Muscle of leg (tissue), 11 donors: ENCODE measurements around the gene UNK. TPM values are rescaled to one million over a fixed set of nuclear protein-coding genes. Genes with fewer than 3 reads are reported as not detected.

Source experiments
- DNase-seq: peaks from one replicate; pipeline ENCODE4 v3.0.0; 2013
- H3K27ac ChIP-seq: one replicate; pipeline ENCODE4 v1.5.1; 2013; ENCODE audit warnings: mild to moderate bottlenecking, low read length, control low read depth
- H3K27me3 ChIP-seq: one replicate; pipeline ENCODE4 v1.6.1; 2013; ENCODE audit warnings: low read length; ENCODE audit not compliant: control insufficient read depth, insufficient read depth
- H3K36me3 ChIP-seq: one replicate; pipeline ENCODE4 v1.6.1; 2013; ENCODE audit warnings: low read length; ENCODE audit not compliant: control insufficient read depth, insufficient read depth
- H3K4me1 ChIP-seq: one replicate; pipeline ENCODE4 v1.6.1; 2013; ENCODE audit warnings: low read length; ENCODE audit not compliant: control insufficient read depth, insufficient read depth
- H3K4me3 ChIP-seq: one replicate; pipeline ENCODE4 v1.5.1; 2013; ENCODE audit warnings: low read length, control low read depth
- H3K9me3 ChIP-seq: replicated peaks from 2 replicates; pipeline ENCODE4 v1.6.1; 2013; ENCODE audit warnings: low read depth, low read length; ENCODE audit not compliant: control insufficient read depth
- WGBS: methylation state at CpG from one replicate; pipeline ENCODE4 v1.1.5; 2013; ENCODE audit warnings: missing lambda C conversion rate; ENCODE audit not compliant: insufficient coverage; 5-methylcytosine and 5-hydroxymethylcytosine counted together
- polyA plus RNA-seq, 8 donors: library from polyadenylated mRNA; unstranded; fragments of 120-200 nt; gene quantifications; one replicate each; pipeline versions ENCODE4 v1.2.1 to v1.2.3, GENCODE V29; 2013; ENCODE audit warnings: inconsistent platforms in 1 of 8, low replicate concordance in 1 of 8; ENCODE audit not compliant: insufficient read length in 8 of 8, insufficient read depth in 1 of 8
- total RNA-seq: library from RNA; stranded (reverse); fragments of 120-200 nt; gene quantifications from one replicate; pipeline ENCODE4 v1.2.4, GENCODE V29; 2013

UNK gene
- total and polyA plus RNA-seq, 9 donors, result 18.6 to 33.8 (median 29.0) TPM

GRCh38 chr17:75779987-75780889 lies 4.4 kb upstream of the UNK start:
- Histone ChIP-seq H3K27ac (peak overlapping the region; percentile 77), H3K4me1 (peaks cover 25% of the 10 kb centered on the region), H3K27me3 (no peaks in the 10 kb centered on the region), H3K4me3 (no peak overlapping the region), H3K36me3 (peaks cover 27% of the 10 kb centered on the region), H3K9me3 (no peaks in the 10 kb centered on the region)
- no peak for DNase-seq
- 0% methylated on average over 1 of the region's 5 CpGs for WGBS

DNA sequence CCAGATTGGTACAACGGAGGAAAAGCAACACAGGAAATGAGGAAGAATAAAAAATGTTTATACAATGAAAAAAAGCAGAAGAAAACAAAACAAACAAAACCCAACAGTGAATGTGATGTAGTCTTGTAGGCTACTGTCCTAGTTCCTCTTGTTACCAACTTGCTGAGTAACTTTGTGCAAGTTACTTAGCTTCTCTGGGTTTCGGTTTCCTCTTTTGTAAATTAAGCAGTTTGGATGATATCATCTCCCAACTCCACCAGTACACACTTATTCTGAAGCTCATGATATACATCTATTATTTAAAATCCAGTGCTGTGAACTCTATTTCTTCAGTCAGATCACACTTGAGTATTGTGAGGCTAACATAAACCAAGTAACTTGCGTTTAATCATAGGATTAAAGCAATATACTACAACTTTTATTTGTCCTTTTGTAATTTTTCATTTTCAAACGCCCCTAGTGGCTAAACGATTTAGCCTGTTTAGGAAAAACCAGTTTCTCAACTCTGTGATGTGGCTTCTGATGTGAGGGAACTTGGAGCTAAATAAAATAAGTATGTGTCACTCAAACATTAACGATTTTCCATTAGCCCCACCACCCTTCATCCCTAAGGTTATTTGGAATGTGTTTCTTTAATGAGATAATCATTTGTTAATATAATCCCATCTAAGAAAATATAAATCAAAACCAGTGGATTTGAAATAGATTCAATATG lies 1.4 kb upstream of the UNK start:
- no peaks in the 10 kb centered on the region for H3K9me3 ChIP-seq
- H3K27me3 ChIP-seq, result no peaks in the 10 kb centered on the region
- WGBS, result no CpG with 5 or more reads among the region's 6 CpGs
- H3K27ac ChIP-seq, result peak overlapping the region; percentile 98
- H3K36me3 ChIP-seq, result peaks cover 12% of the 10 kb centered on the region
- no peak overlapping the region for H3K4me3 ChIP-seq
- DNase-seq, result peak; percentile 83
- peaks cover 25% of the 10 kb centered on the region for H3K4me1 ChIP-seq

DNA sequence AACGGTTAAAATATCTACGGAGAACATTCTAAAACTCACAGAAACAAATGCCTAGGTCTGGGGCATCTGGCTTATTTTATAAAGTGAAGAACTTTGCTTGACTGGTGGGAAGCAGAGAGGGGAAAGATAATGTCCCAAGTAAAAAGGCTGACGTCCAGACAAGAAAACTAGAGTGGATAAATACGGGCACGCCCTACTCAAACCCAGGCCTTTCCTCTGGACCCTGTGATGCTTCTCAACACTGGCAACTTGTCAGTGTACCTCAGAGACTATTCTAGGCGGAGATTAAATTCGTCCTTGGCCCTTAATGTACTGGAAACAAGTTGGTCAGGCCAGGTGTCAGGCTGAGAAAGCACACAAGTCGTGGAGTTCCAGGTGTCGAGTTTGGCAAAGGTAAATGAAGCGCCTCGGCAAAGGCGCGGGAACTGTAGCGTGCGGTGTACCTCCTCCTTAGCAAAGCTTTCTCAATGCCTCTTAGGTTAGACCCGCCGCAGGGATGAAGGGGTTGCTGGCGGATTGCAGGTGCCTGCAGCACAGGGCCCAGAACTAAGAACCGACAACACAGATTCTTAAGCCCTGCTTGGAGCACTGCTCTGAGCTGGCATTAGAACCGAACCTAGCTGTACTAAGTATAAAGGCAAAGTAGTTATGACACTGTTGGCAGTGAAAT lies 668 bp upstream of the UNK start:
- no peaks in the 10 kb centered on the region for H3K27me3 ChIP-seq
- peak overlapping the region; percentile 63 for H3K4me3 ChIP-seq
- peaks cover 5% of the 10 kb centered on the region for H3K36me3 ChIP-seq
- H3K27ac ChIP-seq, result peak overlapping the region; percentile 98
- 55% methylated on average over 16 of the region's 20 CpGs for WGBS
- peaks cover 25% of the 10 kb centered on the region for H3K4me1 ChIP-seq
- no peaks in the 10 kb centered on the region for H3K9me3 ChIP-seq
- DNase-seq, result peak; percentile 75

DNA sequence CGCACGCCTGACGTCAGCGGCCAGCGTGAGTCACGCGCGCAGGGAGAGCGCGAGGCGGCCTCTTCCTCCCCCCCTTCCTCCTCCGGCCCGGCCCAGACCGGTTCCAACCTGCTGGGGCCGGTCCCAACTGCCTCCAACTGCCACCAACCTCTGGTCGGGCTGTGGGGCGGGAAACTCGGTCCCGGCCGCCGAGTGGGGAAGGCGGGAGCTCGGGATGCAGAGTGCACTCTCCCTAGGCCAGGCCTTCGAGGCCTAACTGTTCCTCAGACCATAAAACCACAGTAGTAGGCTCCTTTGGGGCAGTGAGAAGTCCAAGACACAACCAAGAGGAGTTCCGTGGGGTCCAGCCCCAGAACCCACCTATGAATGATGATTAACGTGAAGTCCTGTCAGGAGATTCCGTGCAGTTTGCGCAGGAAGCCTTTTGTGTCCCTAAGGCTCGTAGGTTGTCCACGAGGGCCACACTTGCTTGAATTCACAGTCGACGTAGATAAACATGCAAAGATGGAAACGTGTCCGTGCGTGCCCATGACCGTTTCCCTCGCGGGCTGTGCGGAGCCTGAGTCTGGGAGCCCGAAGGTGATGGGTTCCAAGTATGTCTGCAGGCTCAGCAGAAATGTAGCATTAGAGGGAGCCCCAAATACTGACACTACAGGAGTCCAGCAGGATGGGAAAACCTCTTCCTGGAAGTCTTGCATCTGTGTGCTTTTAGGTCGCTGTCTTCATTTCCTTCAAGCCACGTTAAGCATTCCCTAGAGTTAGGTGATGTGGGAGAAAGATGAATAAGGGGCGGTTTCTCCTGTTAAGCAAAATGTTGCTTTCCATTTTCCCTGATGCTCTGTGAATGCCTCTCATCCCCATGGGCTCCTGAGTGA lies 647 bp downstream of the UNK start:
- peaks cover 4% of the 10 kb centered on the region for H3K36me3 ChIP-seq
- WGBS, result 3% methylated on average over 27 of the region's 43 CpGs
- DNase-seq, result peak; percentile 98
- H3K4me3 ChIP-seq, result peak overlapping the region; percentile 63
- H3K27ac ChIP-seq, result peak overlapping the region; percentile 98
- peaks cover 25% of the 10 kb centered on the region for H3K4me1 ChIP-seq
- H3K27me3 ChIP-seq, result no peaks in the 10 kb centered on the region
- no peaks in the 10 kb centered on the region for H3K9me3 ChIP-seq

GRCh38 chr17:75791254-75791653 lies 6.6 kb downstream of the UNK start:
- H3K9me3 ChIP-seq, result no peaks in the 10 kb centered on the region
- H3K27ac ChIP-seq, result no peak overlapping the region
- H3K27me3 ChIP-seq, result no peaks in the 10 kb centered on the region
- WGBS, result no CpG with 5 or more reads among the region's 6 CpGs
- peaks cover 10% of the 10 kb centered on the region for H3K4me1 ChIP-seq
- DNase-seq, result no peak
- H3K36me3 ChIP-seq, result peaks cover 21% of the 10 kb centered on the region
- no peak overlapping the region for H3K4me3 ChIP-seq

- WGBS, result no CpG with 5 or more reads among the region's 1 CpG
- peaks cover 27% of the 10 kb centered on the region for H3K36me3 ChIP-seq
Measured at GRCh38 chr17:75793460-75793859, 8.9 kb downstream of the UNK start.

GRCh38 chr17:75795820-75796607 lies 11.4 kb downstream of the UNK start:
- no peak for DNase-seq
- Histone ChIP-seq H3K36me3 (peaks cover 45% of the 10 kb centered on the region), H3K27me3 (no peaks in the 10 kb centered on the region), H3K9me3 (no peaks in the 10 kb centered on the region), H3K27ac (no peak overlapping the region), H3K4me3 (no peak overlapping the region), H3K4me1 (no peaks in the 10 kb centered on the region)
- WGBS, result no CpG with 5 or more reads among the region's 8 CpGs

More at GRCh38 chr17:75793460-75793859, 8.9 kb downstream of the UNK start:
- H3K27me3 ChIP-seq, result no peaks in the 10 kb centered on the region
- DNase-seq, result no peak
- H3K4me3 ChIP-seq, result no peak overlapping the region
- no peaks in the 10 kb centered on the region for H3K9me3 ChIP-seq
- H3K27ac ChIP-seq, result no peak overlapping the region
- H3K4me1 ChIP-seq, result no peaks in the 10 kb centered on the region

DNA sequence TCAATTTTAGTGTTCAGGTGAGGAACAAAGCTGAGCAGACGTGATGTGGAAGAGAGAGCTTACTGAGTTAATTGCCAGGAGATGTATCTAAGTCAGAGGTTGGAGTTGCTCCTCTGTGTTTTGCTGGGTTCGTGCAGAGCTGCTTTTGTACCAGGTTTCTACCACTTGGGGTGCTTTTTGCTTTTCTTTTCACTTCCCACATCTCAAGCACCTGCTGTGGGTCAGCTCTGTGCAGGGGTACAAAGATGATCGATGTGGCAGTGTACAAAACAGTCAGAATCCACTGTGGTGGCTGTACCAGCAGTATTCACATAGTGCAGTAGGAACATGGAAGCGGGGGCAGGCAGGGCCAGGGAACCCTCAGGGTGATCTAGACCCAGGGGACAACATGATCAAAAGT lies 14.8 kb downstream of the UNK start:
- Histone ChIP-seq H3K4me1 (no peaks in the 10 kb centered on the region), H3K27me3 (no peaks in the 10 kb centered on the region), H3K36me3 (peaks cover 39% of the 10 kb centered on the region), H3K4me3 (no peak overlapping the region), H3K9me3 (no peaks in the 10 kb centered on the region), H3K27ac (no peak overlapping the region)
- 87% methylated on average over 3 of the region's 4 CpGs for WGBS
- DNase-seq, result no peak

- Histone ChIP-seq H3K4me3 (no peak overlapping the region), H3K27ac (no peak overlapping the region), H3K36me3 (peaks cover 19% of the 10 kb centered on the region), H3K27me3 (no peaks in the 10 kb centered on the region), H3K4me1 (peaks cover 8% of the 10 kb centered on the region), H3K9me3 (no peaks in the 10 kb centered on the region)
- no peak for DNase-seq
- no CpG with 5 or more reads among the region's 1 CpG for WGBS
Measured at GRCh38 chr17:75803883-75804282, 19.3 kb downstream of the UNK start.
